HG03460 (cell line): ENCODE measurements around the gene AGBL5.

ENCODE experiments used
- ATAC-seq: cut with Tn5 transposase; IDR thresholded peaks from one replicate; pipeline ENCODE4 v1.9.1; 2021; ENCODE audit not compliant: unreplicated experiment

The AGBL5 gene

DNA sequence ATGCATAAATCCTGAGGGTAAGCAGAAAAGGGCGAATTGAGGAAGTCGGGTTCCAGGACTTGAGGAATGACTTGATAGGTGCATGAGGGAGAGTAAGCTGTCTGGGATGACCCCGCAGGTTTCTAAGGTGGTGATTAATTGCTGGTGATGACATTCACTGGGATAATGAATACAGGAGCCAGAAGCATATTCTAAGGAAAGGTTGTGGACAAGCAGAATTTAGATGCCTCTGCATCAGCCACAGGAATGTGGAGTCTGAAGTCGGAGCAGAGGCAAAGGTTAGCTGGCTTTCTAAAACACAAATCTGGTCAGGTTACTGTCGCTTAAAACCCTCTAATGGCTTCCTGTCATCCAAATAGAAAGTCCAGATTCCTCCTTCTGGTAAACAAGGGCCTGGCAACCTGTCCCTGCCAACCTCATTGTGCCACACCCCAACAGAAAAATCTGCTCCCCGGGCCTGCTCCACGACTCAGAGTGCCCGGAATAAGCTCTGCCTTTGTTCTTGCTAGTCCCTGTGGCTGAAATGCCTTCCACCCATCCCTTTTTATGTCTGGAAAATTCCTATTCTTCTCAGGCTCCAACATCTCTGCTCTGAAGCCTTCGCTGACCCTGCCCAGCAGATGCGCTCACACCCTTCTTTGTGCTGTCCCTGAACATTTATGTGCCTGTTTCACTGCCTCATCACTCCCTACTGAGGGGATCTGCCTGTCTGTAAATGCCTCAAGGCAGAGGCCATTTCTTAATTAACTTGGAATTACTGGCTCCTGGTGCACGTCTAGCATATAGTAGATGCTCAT lies 30.0 kb upstream of the AGBL5 start:
- ATAC-seq: no peak

DNA sequence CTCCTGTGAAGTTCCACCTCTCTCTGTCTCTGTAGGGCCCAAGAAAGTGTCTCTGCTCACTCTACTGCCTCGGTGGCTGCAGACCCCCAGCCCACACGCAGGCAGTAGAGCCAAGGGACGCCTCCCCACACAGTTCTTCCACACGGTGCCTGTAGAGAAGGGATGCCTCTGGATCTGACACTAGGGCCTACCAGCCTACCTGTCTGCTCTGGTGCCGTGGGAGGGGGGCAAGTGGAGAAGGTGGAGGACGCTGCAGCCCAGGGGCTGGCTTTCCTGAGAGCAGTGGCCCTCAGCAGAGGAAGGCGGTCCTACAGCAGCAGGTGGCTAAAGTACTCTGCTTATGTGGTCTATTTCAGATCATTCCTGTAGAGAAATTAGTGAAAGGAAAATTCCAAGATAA lies 27.7 kb upstream of the AGBL5 start:
- no peak for ATAC-seq

DNA sequence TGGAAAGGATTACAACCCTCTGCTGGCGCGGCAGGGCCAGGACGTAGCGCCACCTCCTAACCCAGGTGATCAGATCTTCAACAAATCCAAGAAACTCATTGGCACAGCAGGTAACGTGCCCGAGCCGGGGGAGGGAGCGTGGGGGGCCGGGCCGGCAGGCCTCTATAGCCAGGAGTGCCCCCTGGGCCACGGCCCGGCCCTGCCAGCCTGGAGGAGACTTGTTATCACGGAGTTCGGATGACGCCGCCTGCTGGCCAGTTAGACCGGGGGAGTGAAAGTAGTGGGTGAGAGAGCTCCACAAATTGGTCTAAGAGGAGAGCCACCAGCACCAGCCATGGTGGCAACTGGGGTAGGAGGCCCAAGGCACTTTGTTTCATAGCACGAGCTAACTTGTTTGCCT lies 27.3 kb upstream of the AGBL5 start:
- no peak for ATAC-seq

DNA sequence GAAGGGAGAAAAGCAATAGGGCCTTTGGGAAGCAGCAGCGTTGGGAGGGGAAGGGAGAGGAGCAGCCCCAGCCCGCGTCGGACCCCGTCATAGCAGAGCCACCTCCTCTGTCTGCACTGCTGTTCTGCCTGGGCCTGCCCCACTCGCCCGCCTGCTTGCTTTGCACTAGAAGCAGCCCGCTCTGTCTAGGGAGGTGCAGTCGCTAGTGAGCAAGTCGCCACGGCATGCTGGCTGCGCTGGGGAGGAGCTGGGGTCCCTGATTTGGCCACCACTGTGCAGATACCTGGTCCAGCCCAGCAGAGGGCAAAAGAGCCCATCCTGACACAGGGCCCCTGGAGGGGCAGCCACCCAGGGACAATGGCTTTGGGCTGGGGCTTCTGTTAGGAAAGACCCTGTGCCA lies 26.7 kb upstream of the AGBL5 start:
- no peak for ATAC-seq

DNA sequence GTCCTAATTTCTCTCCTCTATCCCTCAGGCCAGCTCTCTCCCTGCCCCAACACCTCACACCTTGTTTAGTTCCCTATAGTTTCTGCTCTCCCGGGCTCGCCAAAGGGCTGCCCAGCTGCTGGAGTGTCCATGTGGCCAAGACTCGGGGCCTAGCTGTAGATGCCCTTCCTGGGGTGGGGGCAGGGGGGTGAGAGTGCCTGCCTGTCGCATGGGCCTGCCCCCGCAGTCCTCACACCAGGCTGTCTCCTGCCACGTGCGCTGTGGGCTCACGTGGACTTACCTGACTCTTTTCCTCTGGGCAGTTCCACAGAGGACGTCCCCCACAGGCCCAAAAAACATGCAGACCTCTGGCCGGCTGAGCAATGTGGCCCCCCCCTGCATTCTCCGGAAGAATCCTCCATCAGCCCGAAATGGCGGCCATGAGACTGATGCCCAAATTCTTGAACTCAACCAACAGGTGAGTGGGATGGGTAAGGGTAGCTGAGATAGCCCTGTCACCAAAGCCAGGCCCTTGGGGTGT lies 26.1 kb upstream of the AGBL5 start:
- ATAC-seq: no peak

DNA sequence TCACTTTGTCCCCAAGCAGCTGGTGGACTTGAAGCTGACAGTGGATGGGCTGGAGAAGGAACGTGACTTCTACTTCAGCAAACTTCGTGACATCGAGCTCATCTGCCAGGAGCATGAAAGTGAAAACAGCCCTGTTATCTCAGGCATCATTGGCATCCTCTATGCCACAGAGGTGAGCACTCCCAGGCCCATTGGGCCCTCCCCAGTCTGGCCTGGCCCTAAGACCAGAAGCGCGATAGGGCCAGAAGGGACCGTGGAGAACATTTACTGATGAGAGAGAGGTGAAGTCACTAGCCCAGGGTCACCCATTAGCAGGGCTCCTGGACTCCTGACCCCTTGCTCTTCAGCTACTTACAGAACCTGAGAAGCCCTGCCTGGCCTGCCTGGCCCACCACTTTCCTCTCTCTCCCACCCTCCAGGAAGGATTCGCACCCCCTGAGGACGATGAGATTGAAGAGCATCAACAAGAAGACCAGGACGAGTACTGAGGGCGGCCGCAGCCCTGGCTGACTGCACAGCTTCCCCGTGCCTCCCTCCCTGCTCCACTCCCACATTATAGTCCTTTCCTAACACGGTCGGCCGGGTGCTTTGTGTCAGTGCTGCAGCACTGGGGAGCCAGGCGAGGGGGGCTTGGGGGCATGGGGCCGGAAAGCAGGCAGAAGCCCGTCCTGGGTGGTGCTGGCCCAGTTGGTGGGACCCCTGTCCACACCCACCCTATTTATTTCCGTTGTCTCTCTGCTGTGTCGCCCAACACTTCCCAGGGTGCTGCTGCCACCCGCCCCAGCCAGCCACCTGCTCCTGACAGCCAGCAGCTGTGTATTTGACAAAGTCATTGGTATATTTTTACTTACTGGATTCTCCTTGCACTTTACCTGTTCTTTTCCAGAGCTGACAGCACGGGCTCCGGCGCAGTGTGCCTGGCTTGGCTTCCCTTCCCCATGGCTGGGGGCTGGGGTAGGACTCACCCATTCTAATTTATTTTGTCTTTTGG lies 25.3 kb upstream of the AGBL5 start:
- ATAC-seq: no peak

DNA sequence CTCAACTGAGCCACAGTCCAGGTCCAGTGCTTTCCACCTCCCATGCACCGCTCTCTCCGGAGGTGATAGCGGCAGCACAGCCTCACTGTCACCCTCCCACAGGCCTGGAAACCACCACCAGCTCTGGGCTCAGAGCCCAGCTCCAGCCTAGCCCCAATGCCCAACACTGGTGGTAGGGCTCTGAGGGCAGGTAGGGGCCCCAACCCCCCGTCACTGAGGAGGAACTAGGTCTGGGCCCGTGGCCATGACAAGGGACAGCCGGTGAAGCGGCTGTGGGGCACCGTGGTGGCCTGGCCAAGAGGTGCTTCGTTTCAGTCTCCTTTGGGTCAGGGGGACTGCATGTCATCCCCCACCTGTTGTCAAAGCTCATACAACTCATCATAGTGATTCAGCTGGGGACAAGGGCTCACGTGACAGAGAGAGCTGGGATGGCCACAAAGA lies 24.2 kb upstream of the AGBL5 start:
- no peak for ATAC-seq

DNA sequence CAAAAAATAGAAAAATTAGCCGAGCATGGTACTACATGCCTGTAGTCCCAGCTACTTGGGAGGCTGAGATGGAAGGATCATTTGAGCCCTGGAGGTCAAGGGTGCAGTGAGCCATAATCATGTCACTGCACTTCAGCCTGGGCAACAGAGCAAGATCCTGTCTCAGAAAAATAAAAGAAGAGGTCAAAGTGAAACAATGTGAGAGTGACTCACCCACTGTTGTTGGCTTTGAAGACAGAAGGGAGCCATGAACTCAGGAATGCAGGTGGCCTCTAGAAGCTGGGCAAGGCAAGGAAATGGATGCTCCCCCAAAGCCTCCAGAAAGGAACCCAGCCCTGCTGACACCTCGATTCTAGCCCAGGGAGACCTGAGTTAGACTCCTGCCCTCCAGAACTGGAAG lies 22.4 kb upstream of the AGBL5 start:
- ATAC-seq: no peak

DNA sequence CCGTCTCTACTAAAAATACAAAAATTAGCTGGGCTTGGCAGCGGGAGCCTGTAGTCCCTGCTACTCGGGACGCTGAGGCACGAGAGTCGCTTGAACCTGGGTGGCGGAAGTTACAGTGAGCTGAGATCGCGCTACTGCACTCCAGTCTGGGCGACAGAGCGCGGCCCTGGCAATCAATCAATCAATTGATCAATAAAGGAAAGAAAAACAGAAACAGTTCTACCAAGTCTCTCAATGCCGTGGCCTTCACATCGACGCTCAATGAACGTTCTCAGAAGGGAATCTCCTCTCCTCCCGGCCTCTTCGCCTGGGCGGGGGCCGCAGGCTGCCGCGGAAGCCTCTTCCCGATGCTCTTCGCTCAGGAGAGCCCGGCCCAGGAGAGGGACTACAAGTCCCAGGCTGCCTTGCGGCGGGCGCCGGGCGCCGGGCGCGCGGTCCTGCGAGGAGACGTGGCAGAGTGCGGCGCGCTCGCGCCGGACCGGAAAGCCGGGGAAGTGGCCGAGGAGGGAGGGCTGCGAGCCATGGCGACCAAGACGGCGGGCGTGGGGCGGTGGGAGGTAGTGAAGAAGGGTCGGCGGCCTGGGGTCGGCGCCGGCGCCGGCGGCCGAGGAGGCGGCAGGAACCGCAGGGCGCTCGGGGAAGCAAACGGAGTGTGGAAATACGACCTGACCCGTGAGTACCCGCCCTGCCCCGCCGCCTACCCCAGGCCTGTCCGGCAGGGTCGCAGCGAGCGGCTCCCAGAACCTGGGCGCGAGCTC lies 18.8 kb upstream of the AGBL5 start, which contains the start of gene TMEM214:
Gene TMEM214, plus strand, starts transcription at position 471 of the 758 bp plus-strand sequence. Its CDS starts 51 bp downstream, at position 522.
- ATAC-seq: peak; percentile 93

DNA sequence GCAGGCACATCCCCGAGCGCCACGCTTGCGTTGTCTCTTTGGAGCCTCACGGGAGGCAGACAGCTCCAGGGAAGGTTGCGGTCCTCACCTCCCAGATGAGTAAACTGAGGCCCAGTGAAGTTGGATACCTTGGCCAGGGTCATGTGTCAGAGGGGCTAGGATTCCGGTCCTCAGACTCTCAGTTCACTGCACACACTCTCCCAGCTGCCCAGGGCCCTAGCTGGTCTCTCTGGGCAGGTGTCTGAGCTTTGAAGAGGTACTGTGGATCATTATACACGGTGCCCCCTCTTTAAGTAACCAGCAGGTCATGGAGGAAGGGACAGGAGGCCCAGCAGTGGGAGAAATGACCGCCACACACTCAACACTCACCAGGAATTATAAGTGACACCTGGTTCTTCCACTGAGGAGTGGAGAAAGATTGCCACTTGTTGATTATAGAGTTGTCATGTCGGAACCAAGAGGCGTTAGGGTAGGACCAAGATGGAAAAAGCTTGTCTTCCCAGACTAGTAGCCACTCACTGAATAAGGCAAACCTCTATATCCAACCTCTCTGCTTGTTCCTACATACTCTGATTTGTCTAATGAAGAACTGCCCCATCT lies 18.1 kb upstream of the AGBL5 start:
- peak; percentile 10 for ATAC-seq

DNA sequence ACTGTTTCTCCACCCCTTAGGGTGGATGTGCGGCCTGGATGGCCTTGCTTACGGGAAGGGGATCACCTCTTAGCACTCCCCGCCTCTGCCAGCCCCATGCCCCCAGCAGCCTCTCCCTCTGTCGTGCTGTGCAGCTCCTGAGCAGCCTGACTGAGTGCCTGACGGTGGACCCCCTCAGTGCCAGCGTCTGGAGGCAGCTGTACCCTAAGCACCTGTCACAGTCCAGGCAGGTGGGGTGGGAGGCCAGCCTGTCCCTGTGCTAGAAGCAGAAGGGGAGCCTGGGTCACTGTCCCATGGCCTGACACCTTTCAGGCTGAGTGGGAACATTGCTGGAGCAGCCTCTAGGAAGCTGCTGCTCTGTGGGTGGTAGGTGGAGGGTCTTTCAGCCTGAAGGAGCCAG lies 13.5 kb upstream of the AGBL5 start:
- no peak for ATAC-seq

DNA sequence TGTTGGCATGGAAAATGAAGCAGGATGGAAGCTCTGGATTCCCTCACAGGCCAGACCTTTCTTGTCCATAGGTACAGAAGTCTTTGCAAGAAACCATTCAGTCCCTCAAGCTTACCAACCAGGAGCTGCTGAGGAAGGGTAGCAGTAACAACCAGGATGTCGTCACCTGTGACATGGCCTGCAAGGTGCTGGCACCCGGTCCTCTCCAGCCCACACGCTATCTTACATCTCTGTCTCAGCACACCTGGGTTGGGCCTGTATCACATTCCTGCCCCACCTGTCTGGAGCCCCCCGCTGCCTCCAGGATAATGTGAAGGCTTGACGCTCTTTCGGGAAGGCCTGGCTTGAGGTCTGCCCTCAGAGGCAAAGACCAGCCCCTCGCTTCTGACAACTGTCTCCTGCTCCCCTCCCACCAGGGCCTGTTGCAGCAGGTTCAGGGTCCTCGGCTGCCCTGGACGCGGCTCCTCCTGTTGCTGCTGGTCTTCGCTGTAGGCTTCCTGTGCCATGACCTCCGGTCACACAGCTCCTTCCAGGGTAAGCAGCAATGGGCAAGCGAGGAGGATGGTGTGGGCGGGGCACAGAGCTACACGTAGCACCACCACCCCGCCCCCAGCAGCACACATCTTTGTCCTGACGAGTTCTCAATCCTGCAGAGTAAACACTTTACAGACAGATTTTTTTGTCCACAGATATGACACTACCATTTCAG lies 12.7 kb upstream of the AGBL5 start:
- ATAC-seq: no peak

DNA sequence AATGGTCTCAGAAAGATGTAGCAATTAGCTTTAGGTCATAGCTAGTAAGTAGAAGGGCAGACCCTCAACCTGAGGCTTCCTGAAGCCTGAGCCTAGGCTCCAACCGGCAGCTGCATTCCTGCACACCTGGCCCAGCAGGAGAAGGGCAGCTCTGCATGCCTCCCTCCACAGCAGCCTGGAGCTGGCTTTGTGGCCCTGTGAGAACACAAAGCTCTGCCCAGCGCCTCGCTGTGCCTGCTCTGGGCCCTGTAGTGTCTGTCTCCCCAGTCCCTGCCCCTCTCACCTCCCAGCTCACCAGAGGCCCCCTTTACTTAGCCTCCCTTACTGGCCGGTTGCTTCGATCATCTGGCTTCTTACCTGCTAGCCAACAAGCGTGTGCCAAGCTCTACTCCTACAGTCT lies 12.0 kb upstream of the AGBL5 start:
- no peak for ATAC-seq

DNA sequence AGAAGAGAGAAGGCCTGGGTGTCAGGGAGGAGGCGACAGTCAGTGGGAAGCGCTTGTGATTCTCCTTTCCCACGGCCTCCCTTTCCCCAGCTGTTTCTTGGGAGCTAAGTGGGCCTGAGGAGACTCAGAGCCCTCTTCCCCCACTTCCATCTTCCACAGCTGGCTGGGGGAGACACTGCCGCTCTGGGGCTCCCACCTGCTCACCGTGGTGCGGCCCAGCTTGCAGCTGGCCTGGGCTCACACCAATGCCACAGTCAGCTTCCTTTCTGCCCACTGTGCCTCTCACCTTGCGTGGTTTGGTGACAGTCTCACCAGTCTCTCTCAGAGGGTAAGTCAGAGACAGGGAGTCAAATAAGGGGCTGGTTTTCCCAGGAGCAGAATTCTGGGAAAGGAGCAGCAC lies 11.6 kb upstream of the AGBL5 start:
- no peak for ATAC-seq

DNA sequence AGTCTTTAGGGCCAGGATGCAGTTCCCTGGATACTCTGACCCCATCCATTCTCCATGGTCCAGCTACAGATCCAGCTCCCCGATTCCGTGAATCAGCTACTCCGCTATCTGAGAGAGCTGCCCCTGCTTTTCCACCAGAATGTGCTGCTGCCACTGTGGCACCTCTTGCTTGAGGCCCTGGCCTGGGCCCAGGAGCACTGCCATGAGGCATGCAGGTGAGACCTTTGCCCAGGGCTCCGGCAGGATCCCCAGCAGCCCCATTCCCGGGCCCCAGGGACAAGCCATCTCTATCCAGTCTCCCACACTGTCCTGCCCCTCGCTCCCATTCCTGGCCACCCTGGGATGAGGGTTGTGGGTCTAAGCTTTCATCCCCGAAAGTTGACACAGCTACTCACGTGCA lies 11.2 kb upstream of the AGBL5 start:
- no peak for ATAC-seq

DNA sequence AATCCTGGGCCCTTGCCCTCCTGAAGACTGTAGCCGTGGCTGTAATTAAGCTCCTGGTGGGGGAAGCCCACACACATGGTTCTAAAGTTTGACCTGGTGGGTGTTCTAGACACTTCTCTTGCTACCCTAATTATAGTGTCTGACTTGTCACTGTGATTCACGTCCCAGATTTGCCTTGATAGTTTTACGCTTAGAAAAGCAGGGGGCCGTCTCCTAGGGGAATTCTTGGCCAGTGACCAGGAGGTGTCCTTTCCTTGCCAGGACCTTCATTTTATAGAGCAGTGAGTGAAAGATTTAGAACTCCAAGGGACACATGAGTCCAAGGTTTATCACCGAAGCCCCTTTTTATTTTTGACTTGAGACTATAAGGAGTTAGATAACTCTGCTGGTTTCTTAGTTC lies 9.7 kb upstream of the AGBL5 start:
- ATAC-seq: no peak

DNA sequence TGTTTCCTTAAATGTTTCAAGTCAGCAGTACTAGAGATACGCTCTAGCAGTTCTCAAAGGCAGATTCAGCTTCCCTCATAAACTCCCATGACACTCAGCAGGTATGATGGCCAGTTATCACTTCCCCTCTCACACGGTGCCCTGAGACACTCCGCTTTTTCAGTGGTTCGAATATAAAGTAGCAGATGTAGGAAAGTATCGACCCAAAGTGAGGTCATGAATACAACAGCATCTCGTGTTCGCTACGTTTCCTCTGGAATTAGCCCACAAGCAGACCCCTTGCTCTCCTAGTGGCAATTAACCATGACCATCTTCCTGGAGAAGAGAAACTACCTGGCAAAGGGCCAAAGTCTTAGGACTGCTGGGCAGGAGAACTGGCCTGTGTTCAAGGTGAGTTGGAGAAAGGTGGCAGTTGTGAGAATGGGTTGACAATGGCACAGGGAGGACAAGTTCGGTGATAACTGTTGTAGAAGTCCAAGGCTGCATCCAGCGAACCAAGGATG lies 9.3 kb upstream of the AGBL5 start:
- ATAC-seq: peak; percentile 70

DNA sequence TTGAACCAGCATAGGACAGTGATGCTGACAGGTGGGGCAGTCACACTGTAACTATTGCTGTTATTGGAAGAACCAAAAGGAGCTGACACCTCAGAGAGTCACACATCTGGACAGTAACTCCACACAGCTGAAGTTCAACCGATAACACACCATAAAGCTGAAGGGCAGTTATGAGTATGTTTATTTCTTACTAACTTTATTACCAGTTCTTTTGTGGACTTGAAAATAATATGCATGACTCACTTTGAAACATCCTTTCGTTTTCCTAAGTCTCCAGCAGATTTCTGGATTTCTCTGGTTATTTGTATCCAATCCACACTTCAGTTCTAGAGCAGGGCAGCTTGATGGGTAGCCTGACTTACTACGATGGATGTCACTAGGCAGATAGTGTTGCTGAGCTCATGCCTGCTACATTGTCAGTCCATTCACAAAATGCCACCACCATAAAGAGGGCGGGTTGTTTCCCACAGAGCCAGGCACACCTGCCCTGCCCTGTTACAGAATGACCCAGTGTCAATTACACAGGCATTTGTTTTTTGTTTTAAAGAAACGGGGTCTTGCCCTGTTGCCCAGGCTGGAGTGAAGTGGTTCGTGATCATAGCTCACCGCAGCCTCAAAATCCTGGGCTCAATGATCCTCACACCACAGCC lies 8.4 kb upstream of the AGBL5 start:
- ATAC-seq: no peak
